ENCODE results near the gene PCNX2.

Gene PCNX2

GRCh38 chr1:232999956-233000625, 295.4 kb downstream of the PCNX2 start:
- DNase-seq = no peak

- DNase-seq = no peak
Measured at GRCh38 chr1:232998646-232999045, 296.9 kb downstream of the PCNX2 start.

GRCh38 chr1:232998138-232998537, 297.4 kb downstream of the PCNX2 start:
- no peak for DNase-seq

DNA sequence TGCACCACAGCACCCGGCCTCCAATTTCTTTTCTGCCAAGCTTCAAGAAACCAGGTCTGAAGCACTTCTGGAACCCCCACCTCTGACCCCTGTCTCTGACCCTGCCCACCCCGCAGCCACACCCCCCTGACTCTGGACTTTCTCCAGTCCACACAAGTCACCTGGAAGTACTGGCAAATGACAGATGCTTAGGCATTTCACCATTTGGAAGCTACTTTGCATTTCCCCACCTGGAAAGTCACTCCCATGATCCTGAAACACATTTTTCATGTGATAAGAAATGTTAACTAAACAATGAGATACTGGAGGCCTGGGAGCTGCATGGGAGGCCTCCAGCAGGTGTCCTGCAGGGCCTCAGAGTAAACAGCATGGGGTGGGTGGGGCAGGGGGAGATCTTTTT, 299.4 kb downstream of the PCNX2 start:
- no peak for DNase-seq

DNA sequence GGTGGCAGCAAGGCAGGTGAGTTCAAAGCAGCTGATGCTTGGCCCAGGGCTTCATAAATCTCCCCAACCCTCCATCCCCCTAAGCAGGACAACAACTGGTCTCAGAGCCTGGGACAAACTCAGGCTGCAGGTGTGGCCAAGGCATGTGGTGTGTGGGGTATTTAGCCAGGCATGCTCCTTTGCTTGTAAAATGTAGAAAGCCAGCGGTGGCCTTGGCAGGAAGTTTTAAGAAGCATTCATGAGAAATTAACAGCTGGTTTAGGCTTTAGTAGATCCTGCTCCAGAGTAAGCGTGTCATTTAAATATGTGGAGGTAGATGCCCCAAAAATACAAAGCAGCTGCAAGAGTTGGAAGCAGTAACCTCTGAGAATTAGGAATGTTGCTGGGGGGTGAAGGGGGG, 300.3 kb downstream of the PCNX2 start:
- no peak for DNase-seq

DNA sequence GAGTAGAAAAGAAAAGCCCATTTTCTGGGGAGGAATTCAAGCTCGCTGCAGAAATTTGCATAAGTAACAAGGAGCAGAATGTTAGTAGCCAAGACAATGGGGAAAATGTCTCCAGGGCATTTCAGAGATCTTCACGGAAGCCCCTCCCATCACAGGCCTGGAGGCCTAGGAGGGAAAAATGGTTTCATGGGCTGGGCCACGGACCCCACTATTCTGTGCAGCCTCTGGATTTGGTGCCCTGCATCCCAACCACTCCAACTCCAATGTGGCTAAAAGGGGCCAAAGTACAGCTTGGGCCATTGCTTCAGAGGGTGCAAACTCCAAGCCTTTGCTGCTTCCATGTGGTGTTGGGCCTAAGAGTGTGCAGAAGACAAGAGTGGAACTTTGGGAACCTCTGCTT, 302.0 kb downstream of the PCNX2 start:
- DNase-seq = no peak

GRCh38 chr1:232992227-232992626, 303.3 kb downstream of the PCNX2 start:
- no peak for DNase-seq

DNA sequence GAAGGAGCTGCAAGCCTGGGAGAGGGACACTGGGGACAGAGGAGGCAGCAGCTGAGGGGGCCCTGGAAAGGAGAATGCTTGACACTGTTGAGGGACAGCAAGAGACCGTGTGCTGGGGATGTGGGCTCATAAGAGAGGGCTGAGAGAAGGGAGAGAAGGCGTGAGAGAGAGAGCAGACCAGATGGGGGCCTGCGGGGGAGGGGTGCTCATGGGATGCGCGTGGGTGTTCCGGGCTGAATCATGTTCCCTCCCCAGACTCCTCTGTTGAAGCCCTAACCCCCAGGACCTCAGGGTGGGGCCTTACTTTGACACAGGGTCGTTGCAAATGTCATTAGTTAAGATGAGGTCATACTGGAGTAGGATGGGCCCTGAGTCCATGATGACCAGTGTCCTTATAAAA, 304.3 kb downstream of the PCNX2 start:
- DNase-seq = no peak

DNA sequence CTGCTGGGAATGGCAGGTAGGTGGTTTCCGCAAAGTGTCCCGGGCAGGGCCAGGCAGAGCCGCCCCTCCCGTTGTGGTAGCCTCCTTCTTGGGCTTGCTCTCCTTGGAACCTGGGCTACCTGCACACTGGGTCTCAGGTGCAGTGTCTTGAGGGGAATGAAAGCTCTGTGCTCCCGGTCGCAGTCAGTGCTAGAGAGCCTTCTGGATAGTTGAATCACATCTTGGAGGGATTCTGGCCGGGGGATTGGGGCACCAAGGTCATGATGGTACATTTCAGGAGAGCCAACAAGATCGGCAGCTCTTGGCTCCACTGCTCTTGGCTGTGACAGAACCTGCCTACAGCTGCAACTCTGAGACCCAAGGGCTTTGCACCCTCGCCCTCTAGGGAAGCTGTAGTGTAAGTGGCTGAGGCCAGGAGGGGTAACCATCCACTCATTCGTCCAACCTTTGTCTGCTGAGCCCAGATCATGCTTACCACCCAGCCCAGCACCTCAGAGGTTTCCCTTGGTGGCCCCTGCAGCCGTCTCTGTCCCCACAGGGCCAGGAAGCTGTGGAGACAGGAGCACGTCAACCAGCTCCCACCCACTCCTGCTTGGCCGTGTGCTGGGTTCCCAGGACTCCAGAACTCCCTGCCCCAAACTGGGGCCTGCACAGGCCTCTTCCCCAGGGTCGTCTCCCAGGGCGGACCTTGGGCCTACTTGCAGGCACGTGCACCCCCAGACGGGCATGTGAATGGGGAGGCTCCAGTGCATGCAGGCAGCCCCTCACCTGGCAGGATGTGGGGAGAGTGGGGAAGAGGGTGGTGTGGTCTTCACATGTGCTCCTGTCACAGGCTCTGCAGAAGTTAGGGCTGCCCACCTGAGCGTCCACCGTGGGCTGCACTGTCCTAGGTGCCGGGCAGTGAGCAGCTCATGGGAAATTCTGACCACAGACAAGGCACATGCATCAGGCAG, 305.1 kb downstream of the PCNX2 start:
- DNase-seq = no peak

DNA sequence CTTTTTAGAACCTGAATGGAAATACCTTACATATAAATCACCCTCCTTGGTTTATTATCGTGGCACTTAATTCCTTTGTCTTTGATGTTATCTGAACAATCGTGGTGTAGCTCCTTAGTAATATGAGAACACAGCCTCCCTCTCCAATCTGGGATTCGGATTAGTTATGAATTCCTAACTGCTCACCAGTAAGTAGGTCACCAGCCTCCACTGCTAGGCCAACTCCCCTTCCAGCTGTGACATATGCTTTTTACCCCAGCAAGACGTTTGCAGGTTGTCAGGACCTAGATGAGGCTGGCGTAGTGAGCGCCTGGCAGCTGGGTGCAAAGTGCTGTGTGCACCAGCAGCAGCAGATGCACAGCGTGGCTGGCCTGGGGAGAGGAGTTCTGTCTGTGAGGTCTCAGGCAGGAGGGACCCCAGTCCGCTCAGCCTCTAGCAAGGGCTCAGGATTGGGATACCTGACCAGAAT, 306.9 kb downstream of the PCNX2 start:
- no peak for DNase-seq

DNA sequence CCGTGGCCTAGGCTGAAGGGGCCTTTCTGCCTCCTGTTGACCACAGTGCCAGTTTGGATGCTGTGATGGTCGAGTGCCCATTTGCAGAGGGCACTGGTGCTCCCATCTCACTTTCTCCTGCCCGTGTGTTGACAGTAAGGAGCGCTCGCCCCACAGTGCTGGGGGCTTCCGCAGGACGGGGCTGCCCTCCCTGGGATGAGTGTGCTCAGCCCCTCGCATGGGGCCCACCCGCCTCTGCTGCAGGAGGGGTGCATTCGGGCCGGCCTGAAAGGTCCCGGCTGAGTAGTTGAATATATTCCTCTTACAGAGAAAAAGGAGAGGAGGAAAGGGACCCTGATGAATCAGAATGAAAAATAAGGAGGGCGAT, 307.8 kb downstream of the PCNX2 start:
- no peak for DNase-seq

DNA sequence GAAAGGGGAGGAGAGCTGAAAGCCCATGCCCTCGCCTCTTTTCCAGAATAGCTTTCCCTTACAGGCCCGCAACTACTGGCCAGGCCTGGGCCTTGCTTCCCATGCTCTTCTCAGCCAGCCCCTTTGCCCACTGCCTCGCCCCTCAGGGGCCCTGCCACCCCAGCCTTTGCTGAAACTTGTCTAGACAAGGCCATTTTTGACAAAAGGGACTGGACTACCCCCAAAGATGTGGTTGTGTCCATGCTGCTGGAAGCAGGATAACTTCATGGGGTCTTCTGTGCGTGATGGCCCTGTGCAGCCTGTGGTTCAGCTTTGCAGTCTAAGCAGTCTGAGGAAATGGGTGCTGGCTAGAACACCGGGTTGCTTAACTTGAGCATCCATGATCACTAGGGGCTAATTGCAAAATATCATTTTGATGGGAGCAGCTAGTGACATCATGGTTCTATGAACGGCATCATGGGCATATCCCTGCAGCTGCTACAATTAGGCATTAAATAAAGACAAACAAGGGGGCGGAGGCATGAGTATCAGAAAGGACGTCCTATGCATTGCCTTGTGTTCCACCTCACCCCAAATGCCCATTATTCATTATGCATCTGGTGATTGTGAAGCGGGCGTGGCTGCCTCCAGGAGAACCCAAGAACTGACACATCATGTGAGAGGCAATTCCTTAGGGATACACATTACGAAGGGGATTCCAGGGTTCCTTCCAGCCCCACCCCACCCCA, 308.3 kb downstream of the PCNX2 start:
- DNase-seq = no peak

DNA sequence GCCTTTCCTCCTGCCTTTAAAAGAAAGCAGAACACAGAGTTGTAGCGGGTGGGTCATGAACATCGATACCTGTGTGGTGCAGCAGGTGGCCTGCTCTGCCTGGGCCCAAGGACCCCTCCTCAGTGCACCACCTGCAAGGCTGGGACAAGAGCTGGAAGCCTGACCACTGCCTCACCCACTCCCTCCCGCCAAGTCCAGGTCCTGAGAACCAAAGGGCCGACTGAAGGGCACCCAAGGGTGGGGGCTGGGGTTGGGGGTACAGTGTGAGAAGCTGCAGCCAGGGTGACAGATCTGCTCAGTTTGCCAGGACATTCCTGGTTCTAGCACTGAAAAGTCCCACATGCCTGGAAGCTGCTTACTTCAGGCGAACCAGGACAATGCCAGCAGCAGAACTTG, 309.0 kb downstream of the PCNX2 start:
- DNase-seq = no peak

GRCh38 chr1:232985882-232986526, 309.5 kb downstream of the PCNX2 start:
- no peak for DNase-seq

GRCh38 chr1:232984577-232985425, 310.7 kb downstream of the PCNX2 start:
- DNase-seq = no peak

GRCh38 chr1:232983817-232984567, 311.5 kb downstream of the PCNX2 start:
- DNase-seq = no peak

DNA sequence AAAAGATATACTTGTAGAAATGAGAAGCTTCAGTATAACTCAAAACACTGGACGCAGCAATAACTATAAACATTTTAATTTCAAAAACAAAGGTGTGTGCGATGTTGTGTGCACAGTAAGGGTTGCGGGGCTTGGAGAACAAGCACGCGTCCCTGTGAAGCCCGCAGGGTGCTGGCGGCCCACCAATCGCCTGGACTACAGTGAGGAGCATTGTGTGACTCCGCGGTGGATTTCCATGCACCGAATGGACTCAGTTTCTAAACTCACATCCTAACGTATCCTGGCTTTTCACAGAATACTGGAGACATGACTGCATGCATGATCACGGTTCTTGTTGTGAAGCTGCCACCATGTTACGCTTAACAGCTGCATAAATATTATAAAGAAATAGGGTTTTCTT, 312.1 kb downstream of the PCNX2 start:
- no peak for DNase-seq

DNA sequence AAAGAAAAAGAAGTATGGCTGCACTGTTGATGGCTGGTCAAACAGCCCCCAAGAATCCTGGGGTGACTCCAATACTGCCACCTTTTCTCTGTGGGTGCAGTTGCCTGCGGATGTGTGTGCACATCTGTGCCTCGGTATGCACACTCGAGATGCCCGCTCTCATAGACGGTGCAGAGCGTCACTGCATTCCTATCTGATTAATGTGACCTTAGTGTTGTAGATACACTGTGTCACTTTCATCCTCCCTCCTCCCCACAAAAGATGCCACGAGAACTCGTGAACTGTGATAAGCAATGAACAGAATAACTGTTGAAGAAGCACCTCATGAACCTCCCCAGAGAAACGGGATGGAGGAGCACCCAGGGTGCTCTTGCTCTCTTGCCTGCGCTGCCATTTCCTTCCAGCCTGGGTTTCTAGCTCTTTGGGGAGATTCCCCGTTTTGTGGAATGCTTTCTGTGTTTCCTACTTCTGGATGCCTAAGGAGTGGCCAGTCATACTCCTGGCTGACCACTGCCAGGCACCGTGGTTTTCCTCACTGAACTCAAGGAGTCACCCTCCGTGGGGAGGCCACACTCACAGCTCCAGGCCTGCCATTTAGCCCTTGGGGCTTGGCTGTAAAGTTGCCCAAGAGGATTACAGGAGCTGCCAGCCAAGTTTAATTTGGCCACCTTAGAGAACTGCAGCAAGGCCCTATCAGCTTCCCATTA, 313.1 kb downstream of the PCNX2 start:
- no peak for DNase-seq

DNA sequence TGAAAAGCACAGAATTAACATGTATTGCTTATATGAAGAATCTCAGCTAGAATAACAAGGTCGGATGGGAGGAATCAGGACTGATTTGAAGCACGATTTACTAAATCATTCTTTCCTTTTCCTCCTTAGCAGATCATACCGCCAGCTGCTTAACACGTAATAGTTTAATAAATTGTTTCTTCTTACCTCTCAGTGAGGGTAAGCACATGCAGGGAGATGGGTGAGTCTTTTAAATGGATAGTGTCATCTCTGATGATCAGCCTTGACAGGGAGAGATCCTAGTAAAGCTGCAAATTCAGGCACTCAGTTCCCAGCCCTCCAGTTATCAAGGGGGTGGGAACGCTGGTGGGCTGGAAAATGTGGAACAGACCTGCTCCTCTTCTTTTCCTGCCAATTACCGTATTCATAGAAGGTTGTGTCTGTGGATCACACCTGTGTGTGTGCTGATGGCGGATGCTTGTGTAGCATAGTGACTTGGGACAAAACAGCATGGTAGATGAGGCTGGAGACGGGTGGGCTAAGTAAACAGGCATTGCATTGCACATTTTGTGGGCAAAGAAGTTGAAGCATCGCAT, 314.5 kb downstream of the PCNX2 start:
- no peak for DNase-seq

- no peak for DNase-seq
Measured at GRCh38 chr1:232980355-232980978, 315.1 kb downstream of the PCNX2 start.

Measured in hematopoietic multipotent progenitor cell treated with erythropoietin and hydrocortisone succinate and interleukin-3 and kit ligand, for 6 days (in vitro differentiated cells).